ENCODE results near the gene ICOSLG.
"Not testable (repeated sequence)": the region's sequence is repeated elsewhere in the genome, so short reads cannot be mapped to it uniquely, and the experiment has no call there.

The ICOSLG gene

DNA sequence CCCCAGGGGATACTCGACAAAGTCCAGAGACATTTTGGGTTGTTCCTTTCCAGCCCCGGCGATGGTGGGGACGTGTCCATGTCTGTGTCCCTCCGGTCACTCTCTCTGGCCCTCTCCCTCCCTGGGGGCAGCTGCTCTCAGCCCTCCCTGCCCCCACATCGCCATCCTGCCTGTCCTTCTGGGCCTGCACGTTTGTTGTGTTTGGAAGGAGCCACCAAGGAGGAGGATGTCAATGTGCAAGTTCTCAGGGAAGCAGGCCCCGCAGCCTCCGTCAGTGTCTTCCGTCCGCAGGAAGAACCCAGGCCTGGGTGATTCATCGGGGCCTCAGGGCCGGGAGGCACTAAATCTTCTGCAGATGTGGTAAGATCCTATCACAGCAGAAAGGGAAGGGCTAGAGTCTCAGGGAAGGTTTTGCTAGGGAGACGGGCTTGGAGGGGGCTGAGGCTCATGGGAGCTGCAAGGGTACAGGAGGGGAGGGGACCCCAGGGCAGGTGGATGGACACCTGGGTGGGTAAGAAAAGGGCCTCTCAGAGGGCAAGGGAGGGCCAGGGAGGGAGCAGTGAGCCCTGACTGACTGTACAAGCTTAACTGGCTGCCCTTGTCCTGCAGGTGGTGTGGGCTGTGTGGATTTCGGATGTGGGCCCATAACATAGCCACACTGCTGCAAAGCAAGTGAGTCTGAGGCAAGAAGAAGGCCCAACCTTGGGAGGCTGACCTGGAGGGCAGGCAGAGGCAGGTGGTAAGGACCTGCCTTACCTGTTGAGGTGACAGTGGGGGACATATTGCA, 32.7 kb downstream of the ICOSLG start:
- not testable (repeated sequence) for H3K27me3 Mint-ChIP-seq; H3K4me3 Mint-ChIP-seq; H3K9me3 Mint-ChIP-seq (ENCODE audit: low read depth); H3K36me3 Mint-ChIP-seq; H3K4me1 Mint-ChIP-seq (ENCODE audit: low read depth); H3K27ac Mint-ChIP-seq

DNA sequence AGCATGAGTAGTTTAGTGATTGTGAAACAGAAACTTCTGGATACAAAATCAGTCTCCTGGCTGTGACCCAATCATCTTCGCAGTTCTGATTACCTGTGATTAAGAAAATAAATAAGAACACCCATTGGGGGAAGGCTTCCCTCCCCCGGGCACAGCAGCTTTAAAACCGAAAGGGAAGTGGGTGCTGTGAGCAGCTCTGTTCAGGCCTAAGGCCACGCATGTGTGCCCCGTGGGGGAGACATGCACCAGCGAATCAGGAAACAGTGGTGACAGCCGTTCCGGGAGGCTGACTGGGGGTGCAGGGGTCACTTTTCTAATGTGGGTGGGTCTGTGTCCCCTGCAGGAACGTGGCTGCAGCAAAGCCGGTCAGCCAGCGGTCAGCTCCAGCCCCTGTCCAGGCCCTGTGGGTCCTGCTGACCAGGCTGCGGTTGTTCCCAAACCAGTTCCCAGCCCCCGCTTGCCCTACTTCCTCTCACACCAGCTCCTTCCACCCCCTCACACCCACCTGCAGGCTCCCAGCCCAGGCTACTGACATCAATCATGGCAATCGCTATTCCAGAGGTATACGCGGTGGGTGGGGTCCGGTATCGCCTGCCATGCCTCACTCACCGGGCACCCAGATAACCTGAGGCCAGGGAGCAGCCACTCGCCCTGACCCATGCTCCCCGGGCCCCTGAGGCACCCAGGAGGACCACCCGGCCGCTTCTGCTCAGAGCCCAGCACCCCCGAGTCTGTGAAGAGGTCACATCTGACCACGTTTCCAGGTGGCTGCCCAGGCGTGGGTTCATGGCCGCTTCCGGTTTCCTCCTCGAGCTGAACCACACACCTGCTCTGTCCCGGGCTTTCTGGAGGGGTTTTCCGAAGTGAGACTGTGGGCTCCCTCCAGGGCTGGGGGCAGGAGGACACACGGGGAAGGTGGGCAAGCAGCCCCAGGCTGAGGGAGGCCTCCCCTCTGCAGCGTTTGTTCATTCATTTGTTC, 33.8 kb downstream of the ICOSLG start:
- not testable (repeated sequence) for H3K27ac Mint-ChIP-seq; H3K4me1 Mint-ChIP-seq (ENCODE audit: low read depth); H3K36me3 Mint-ChIP-seq; H3K27me3 Mint-ChIP-seq; H3K4me3 Mint-ChIP-seq; H3K9me3 Mint-ChIP-seq (ENCODE audit: low read depth)

DNA sequence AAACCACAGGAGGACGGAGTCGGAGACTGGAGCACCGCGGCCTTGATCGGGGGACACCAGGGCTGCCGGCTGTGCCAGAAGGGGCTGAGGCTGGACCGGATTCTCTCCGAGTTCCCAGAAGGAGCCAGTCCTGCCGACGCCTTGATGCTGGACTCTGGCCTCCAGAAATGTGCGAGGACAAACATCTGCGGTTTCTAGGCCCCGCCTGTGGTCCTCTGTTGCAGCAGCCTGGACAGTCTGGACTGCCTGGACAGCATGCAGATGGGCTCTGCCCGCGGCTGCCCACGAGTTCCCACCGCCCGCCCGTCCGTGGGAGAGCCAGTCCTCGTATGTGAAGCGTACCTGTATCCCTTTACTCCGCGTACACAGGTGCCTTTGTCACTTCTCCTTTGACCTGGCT, 34.6 kb downstream of the ICOSLG start:
- H3K9me3 Mint-ChIP-seq (ENCODE audit: low read depth); H3K27ac Mint-ChIP-seq; H3K4me1 Mint-ChIP-seq (ENCODE audit: low read depth); H3K4me3 Mint-ChIP-seq; H3K36me3 Mint-ChIP-seq; H3K27me3 Mint-ChIP-seq: not testable (repeated sequence)

GRCh38 chr21:44202590-44203299, 38.0 kb downstream of the ICOSLG start:
- not testable (repeated sequence) for H3K27me3 Mint-ChIP-seq; H3K9me3 Mint-ChIP-seq (ENCODE audit: low read depth); H3K4me1 Mint-ChIP-seq (ENCODE audit: low read depth); H3K27ac Mint-ChIP-seq; H3K36me3 Mint-ChIP-seq; H3K4me3 Mint-ChIP-seq

- H3K27me3 Mint-ChIP-seq; H3K9me3 Mint-ChIP-seq (ENCODE audit: low read depth); H3K4me3 Mint-ChIP-seq: not testable (repeated sequence)
Observed at GRCh38 chr21:44199997-44200396, 40.7 kb downstream of the ICOSLG start.

GRCh38 chr21:44199448-44199847, 41.3 kb downstream of the ICOSLG start:
- H3K36me3 Mint-ChIP-seq, result no peaks in the 10 kb centered on the region
- H3K27ac Mint-ChIP-seq, result no peak overlapping the region
- H3K4me1 Mint-ChIP-seq (ENCODE audit: low read depth), result peaks cover 3% of the 10 kb centered on the region
- H3K9me3 Mint-ChIP-seq (ENCODE audit: low read depth), result no peaks in the 10 kb centered on the region
- no peaks in the 10 kb centered on the region for H3K27me3 Mint-ChIP-seq
- no peak overlapping the region for H3K4me3 Mint-ChIP-seq

More at GRCh38 chr21:44199997-44200396, 40.7 kb downstream of the ICOSLG start:
- not testable (repeated sequence) for H3K4me1 Mint-ChIP-seq (ENCODE audit: low read depth); H3K27ac Mint-ChIP-seq; H3K36me3 Mint-ChIP-seq

GRCh38 chr21:44197156-44197516, 43.6 kb downstream of the ICOSLG start:
- not testable (repeated sequence) for H3K4me3 Mint-ChIP-seq; H3K9me3 Mint-ChIP-seq (ENCODE audit: low read depth); H3K36me3 Mint-ChIP-seq

DNA sequence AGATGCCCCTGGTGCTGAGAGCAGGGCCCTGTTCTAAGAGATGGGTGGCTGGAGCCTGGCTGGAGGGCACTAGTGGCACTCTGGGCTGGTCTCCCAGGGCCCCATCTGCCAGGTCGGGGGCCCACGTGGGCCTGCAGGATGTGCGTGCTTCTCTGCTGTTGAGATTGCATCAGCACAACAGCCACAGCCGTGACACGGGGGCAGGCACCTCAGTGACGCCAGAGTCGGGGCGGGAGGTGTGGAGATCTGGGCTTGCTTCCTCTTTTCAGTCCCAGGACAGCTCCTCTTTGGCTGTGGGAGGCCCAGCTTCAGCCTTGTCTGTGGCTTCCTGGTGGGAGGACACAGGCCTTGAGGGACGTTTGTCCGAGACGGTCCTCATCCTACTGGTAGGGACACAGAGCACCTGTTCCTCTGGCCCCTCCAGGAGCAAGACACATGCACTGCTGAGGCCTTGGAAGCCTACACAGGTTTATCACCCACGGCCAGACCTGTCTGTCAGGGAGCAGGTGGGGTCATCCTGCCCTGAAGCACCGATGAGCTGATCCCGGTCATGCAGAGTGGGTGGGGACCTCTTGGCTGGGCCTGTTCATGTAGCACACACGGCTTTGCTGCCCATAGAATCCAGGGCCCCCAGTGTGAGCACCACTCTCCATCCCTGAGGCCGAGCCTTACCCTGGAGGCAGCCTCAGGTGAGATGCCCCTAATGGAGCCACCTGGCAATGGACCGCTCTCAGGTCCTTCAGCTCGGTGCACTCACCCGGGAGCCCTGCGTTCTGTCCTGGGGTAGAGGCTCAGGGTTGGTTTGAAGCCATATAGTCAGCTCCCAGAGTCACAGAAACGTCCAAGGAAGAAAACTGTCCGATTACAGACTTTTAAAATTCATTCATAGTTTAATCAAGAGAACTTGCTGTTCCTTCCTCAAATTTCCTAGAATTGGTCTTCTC, 44.3 kb downstream of the ICOSLG start:
- H3K27me3 Mint-ChIP-seq; H3K4me3 Mint-ChIP-seq; H3K36me3 Mint-ChIP-seq; H3K9me3 Mint-ChIP-seq (ENCODE audit: low read depth); H3K27ac Mint-ChIP-seq; H3K4me1 Mint-ChIP-seq (ENCODE audit: low read depth): not testable (repeated sequence)

More at GRCh38 chr21:44197156-44197516, 43.6 kb downstream of the ICOSLG start:
- not testable (repeated sequence) for H3K4me1 Mint-ChIP-seq (ENCODE audit: low read depth); H3K27ac Mint-ChIP-seq; H3K27me3 Mint-ChIP-seq

DNA sequence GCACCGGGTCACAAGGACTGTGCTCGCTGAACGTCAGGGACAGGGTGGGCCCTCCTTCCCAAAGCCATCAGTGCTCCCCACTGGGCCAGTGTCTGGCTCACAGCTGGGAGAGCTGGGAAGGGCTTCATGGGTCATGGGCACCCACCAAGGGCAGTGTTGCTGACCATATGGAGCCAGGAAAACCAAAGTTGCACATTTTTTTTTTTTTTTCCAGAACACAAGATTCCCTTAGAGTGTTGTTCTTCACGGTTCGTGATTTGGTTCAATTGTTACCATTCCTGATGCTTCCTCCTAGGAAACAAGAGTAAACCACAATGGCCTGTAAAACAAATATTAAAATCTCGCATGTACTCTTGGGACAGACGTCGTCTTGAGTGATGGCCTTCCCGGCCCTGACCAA, 45.9 kb downstream of the ICOSLG start:
- not testable (repeated sequence) for H3K4me1 Mint-ChIP-seq (ENCODE audit: low read depth); H3K27me3 Mint-ChIP-seq

GRCh38 chr21:44194451-44194850, 46.3 kb downstream of the ICOSLG start:
- H3K4me1 Mint-ChIP-seq (ENCODE audit: low read depth); H3K27me3 Mint-ChIP-seq; H3K4me3 Mint-ChIP-seq; H3K36me3 Mint-ChIP-seq; H3K27ac Mint-ChIP-seq; H3K9me3 Mint-ChIP-seq (ENCODE audit: low read depth): not testable (repeated sequence)

More for the DNA sequence above, 45.9 kb downstream of the ICOSLG start:
- H3K36me3 Mint-ChIP-seq; H3K4me3 Mint-ChIP-seq; H3K9me3 Mint-ChIP-seq (ENCODE audit: low read depth); H3K27ac Mint-ChIP-seq: not testable (repeated sequence)

DNA sequence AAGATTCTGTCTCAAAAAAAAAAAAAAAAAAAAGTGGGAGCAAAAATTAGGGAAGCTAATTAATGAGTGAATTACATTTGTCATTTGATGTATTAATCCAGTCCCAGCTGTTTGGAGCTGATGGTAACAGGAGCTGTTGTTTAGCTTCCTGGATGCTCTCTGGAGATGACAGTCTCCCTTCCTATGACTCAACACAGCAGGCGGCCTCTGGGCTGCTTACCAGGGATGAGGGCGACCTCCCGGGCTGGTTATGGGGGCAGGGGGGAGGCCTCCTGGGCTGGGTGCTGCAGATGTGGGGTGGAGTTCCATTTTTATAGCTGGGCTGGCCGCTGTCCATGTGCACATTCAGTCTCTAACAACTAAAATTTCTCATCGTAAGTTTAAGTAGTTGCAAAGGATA, 47.6 kb downstream of the ICOSLG start:
- H3K27me3 Mint-ChIP-seq; H3K4me3 Mint-ChIP-seq; H3K27ac Mint-ChIP-seq; H3K4me1 Mint-ChIP-seq (ENCODE audit: low read depth); H3K36me3 Mint-ChIP-seq; H3K9me3 Mint-ChIP-seq (ENCODE audit: low read depth): not testable (repeated sequence)

- not testable (repeated sequence) for H3K4me3 Mint-ChIP-seq; H3K9me3 Mint-ChIP-seq (ENCODE audit: low read depth); H3K4me1 Mint-ChIP-seq (ENCODE audit: low read depth); H3K36me3 Mint-ChIP-seq; H3K27ac Mint-ChIP-seq; H3K27me3 Mint-ChIP-seq
Observed at GRCh38 chr21:44190349-44191271, 50.1 kb downstream of the ICOSLG start.

DNA sequence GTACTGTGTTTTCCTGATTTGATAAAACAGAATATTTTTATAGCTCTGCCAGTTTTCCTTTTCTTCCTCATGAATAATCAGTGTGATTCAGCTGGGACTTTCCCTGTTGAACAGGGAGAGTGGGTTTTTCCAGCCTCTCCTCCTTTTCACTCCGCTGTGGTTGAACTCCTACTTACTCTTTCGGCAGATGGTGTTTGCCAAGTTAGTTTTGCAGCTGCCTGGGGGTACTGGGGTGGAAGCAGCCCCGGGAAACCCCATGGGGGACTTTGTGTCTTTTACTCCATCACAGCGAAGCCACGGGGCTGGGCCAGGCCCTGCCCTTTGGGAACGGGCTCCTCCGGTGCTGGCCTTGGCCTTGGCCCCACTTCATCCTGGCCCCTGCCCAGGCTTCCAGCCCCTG, 55.9 kb downstream of the ICOSLG start:
- H3K27ac Mint-ChIP-seq; H3K36me3 Mint-ChIP-seq; H3K9me3 Mint-ChIP-seq (ENCODE audit: low read depth); H3K4me1 Mint-ChIP-seq (ENCODE audit: low read depth); H3K4me3 Mint-ChIP-seq; H3K27me3 Mint-ChIP-seq: not testable (repeated sequence)

GRCh38 chr21:44182202-44182601, 58.5 kb downstream of the ICOSLG start:
- H3K27ac Mint-ChIP-seq; H3K36me3 Mint-ChIP-seq; H3K27me3 Mint-ChIP-seq; H3K4me3 Mint-ChIP-seq; H3K9me3 Mint-ChIP-seq (ENCODE audit: low read depth); H3K4me1 Mint-ChIP-seq (ENCODE audit: low read depth): not testable (repeated sequence)

All from activated naive CD8-positive, alpha-beta T cell (primary cell).